AG08395 (cell line): ENCODE measurements around the gene PDE4C.

Experiments
- DNase-seq: peaks from one replicate; pipeline ENCODE4 v3.0.0; 2012; ENCODE audit warnings: mixed read lengths, low spot score

Gene PDE4C

DNA sequence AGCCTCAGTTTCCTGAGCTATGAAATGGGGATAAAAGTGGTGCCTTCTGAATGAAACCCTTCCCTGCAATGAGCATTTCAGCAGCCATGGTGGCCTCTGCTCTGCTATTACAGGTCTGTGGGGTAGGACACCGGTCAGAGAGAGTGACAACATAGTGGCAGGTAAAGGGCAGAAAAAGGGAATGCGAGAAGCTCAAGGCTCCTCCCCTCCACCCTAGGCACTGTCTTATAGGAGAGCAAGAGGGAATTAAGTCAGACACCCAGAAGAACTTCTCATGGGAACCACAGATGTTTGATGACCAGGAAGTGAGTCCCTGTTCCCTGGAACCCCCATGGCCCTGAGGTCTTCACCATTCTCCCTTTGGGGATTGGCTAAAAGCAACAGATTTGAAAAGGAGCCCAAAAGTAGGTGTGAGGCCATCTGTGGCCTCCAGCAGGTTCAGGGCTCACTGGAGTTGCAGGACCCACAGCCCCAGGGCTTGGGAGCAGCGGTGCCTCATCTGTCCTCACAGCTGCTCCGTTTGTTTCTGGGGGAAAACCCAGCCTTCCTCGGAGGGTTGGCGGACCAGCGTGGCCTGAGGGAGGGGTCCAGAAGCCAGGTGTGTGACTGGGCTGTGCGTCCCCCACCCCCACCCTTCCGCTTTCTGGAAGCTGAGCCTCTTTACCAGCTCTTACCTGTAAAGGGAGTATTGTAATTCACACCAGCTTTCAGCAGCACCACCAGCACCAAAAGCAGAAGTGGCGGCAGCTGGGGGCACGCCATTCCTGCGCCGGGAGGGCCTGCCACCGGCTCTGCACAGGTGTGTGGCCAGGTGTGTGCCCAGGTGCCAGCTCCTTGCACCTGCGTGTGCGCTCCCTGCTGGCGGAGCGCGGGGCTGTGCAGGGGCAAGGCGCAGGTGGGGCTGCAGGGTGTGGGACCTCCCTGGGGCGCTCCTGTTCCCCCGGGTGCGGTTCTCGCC, 28.6 kb upstream of the PDE4C start:
- no peak for DNase-seq

DNA sequence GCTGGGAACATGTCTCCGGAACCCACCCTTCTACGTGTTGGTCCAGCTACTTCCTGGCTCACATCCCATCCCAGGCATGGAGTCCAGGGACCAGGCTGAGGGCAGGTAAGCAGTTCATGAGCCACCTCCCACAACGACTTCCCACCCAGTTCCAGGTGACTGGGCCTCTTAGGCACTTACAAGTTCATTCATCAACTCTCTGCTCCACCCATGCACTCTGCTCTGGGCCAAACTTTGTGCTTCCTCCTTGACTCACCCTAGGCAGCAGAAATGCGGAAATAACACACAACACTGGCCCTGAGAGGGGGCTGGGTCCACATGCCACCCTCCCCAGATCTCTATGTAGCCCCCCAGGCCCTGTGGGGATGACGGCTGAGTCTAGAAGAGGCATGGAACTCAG, 27.5 kb upstream of the PDE4C start:
- no peak for DNase-seq

DNA sequence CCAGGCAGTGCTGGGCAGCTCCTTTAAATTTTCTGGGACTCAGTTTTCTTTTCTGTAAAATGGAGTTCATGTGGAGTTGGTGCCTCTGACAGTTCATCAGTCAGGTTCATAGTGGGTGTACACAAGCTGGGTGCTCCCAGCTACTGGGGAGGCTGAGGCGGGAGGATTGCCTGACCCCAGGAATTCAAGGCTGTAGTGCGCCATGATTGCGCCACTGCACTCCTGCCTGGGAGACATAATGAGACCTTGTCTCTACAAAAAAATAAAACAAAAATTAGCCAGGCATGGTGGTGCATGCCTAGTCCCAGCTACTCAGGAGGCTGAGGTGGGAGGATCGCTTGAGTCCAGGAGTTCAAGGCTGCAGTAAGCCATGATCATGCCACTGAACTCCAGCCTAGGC, 26.9 kb upstream of the PDE4C start:
- no peak for DNase-seq

GRCh38 chr19:18252370-18252717, 26.1 kb upstream of the PDE4C start:
- no peak for DNase-seq

DNA sequence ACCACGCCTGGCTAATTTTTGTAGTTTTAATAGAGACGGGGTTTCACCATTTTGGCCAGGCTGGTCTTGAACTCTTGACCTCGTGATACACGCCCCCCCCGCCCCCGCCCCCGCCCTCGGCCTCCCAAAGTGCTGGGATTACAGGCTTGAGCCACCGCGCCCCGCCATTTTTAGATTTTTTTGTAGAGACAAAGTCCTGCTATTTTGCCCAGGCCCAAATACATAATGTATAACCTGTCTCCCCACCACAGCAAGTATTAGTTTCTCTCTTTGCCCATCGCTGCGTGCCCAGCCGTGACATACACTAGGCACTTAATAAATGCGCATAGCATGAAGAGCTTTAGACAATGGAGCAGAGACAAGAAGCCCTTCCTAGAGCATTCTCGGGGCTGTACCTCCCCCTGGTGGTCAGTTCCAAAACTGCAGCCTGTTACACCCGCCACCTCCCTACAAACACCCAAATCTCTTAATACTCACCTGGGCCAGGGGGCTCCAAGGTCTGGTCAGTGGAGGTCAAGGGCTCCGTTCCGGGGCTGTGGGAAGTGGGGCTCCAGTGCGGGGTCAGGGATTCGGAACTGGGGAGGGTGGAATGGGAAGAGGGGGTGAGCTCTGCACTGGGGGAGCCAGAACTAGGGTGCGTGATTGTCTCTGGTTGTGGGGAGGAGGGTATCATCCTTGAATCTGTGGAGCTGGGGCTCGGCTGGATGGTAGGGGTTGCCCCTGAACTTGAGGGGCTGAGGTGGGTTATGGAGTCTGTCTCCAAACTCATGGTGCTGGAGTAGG, 25.5 kb upstream of the PDE4C start:
- peak; percentile 81 for DNase-seq

GRCh38 chr19:18249834-18250233, 23.6 kb upstream of the PDE4C start:
- DNase-seq, result no peak

DNA sequence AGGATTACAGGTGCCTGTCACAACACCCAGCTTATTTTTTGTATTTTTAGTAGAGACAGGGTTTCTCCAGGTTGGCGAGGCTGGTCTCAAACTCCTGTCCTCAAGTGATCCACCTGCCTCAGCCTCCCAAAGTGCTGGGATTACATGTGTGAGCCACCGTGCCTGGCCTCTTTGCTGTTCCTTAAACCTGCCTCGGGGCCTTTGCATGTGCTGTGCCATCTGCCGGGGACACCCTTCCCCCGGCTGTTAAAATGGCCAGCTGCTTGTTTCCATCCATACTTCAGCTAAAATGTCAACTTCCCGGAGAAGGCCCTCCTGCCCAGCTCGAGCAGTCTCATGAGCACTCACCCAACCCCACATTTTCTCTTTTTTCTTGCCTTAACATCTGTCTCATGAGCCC, 19.1 kb upstream of the PDE4C start:
- no peak for DNase-seq

DNA sequence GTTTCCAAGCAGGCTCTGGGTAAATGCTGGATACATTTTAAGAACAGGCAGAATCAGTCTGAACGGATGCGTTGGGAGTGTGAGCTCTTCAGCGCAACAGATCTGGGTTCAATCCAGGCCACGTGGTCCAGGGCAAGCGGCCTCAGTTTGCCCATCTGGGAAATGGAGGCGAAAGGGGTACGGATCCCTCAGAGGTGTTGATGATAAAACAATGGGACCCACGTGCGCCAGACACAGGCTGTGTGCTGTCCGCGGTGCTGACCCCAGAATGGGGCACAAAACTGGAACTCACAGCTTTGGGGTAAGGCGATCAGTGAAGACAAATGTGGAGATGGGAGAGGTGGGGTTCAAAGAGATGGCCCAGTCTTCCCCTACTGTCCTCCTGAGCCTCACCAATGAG, 13.1 kb upstream of the PDE4C start:
- no peak for DNase-seq

DNA sequence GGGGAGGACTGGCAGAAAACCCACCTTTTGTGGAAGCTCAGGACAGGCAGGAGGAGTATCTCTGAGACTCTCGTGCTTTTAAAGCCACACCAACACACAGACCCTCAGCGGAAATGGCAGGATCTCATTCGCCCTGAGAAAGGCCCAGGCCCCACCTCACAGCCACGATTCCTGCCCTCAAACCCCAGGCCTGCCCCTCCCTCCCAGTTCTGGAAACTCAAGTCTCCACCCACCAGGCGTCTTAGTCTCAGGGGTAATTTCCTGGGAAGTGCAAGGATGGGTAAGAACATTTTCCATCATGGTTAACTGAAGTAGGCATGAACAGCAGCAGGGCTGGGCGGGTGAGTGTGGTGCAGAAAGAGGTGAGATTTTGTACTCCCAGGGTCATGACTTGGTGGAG, 8.0 kb upstream of the PDE4C start:
- no peak for DNase-seq

- DNase-seq, result peak; percentile 62
These were observed 7.1 kb upstream of the PDE4C start for GRCh38 chr19:18233224-18233825.

GRCh38 chr19:18232540-18233223, 6.4 kb upstream of the PDE4C start:
- DNase-seq, result no peak

DNA sequence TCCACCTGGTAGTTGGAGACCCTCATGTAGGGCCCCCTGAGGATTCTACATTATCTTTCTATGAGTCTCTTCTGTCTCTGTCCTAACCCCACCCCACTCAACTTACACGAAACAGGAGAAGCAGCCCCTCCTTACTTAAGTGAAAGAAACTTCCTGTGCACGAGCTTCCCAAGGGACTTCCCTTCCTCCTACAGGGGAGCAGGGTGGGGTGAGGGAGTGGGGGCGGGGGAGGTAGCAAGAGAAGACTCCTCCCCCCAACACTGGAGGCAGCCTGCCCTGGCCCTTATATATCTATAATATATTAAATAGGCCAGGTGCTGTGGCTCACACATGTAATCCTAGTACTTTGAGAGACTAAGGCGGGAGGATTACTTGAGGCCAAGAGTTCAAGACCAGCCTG, 5.5 kb upstream of the PDE4C start:
- no peak for DNase-seq

GRCh38 chr19:18230941-18231734, 4.9 kb upstream of the PDE4C start:
- no peak for DNase-seq

GRCh38 chr19:18229915-18230314, 3.7 kb upstream of the PDE4C start:
- no peak for DNase-seq

DNA sequence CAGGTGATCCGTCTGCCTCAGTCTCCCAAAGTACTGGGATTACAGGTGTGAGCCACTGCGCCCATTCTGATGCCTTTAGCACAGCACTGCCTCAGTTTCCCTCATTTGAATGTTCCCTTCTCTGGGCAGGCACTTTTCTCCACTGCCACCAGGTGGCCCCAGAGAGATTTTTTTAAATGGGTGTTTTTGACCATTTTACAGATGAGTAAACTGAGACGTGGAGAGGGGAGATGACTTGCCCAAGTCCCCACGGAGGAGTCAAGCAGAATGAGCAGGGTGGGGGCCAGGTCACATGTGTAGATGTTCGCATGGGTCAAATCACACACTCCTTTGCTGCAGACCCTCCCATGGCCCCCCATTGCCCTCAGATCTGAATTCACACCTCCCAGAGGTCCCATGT, 3.2 kb upstream of the PDE4C start:
- DNase-seq, result no peak

- no peak for DNase-seq
These were observed 1.6 kb upstream of the PDE4C start for GRCh38 chr19:18227781-18228271.

GRCh38 chr19:18226956-18227780, 930 bp upstream of the PDE4C start:
- no peak for DNase-seq

GRCh38 chr19:18225355-18225701, 910 bp downstream of the PDE4C start:
- DNase-seq, result no peak

DNA sequence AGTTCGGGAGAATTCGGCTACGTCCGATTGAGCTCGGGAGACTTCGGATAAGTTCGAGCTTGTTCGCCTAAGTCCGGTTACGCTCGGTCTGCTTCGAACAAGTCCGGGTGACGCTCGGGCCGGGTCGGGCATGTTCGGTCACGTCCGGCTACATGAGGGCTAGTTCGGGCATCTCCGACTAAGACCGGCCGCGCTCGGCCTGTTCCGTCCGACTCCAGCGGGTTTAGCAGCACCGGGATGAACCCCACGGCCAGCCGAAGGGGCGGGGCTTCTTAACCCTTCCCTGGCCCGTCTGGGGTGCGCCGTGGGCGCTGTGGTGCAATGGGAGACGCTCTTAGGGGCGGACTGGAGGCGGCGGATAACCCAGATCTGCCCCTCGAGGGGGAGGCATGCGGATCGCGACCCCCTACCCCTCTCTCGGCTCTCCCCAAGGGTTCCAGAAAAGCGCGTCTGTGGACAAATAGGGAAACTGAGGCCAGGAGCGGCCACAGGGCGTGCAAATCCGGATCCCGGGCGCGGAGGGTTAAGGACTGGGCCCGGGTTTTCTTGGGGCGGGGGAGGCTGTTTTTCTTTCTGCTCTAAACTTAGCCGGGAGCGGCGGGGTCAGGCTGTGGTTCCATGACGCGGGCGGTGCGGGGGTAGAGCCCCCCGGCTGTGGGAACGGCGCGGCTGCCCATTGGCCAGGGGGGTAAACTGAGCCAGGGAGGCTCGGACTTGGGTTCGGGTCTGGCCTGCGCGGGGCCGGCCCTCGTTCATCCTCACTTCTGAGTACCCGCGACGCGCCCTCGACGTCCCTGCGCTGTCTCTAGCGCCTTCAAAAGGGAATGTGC, 1.5 kb downstream of the PDE4C start:
- DNase-seq, result peak; percentile 99
